Upper lobe of left lung (tissue), 6 donors: Measurements from ENCODE around the gene FAM3A. TPM values are rescaled to one million over a fixed set of nuclear protein-coding genes. Genes with fewer than 3 reads are reported as not detected.
"Not testable (repeated sequence)": the region's sequence is repeated elsewhere in the genome, so short reads cannot be mapped to it uniquely, and the experiment has no call there.

ENCODE experiments used
- ATAC-seq, 2 donors: fragments of 200-7000 bp; cut with Tn5 transposase; one replicate each; pipeline ENCODE4 v1.9.1; 2022; ENCODE audit warnings: mild to moderate bottlenecking in 2 of 2, moderate library complexity in 2 of 2; ENCODE audit not compliant: low FRiP score in 2 of 2
- DNase-seq, 2 donors: peaks; one replicate each; pipeline ENCODE4 v3.0.0-alpha.2; 2019 to 2020
- H3K27ac ChIP-seq, 4 donors: fragments of 200-600 bp; sonication (generic); one replicate each; pipeline ENCODE4 v1.5.1; 2016 to 2019
- H3K27me3 ChIP-seq, 4 donors: fragments of 200-600 bp; sonication (generic); one replicate each; pipeline ENCODE4 v1.5.1; 2017 to 2019
- H3K36me3 ChIP-seq, 4 donors: fragments of 200-600 bp; sonication (generic); one replicate each; pipeline ENCODE4 v1.5.1; 2016 to 2019
- H3K4me1 ChIP-seq, 4 donors: fragments of 200-600 bp; sonication (generic); one replicate each; pipeline ENCODE4 v1.5.1; 2018 to 2019
- H3K4me3 ChIP-seq, 4 donors: fragments of 200-600 bp; sonication (generic); one replicate each; pipeline ENCODE4 v1.5.1; 2017 to 2019; ENCODE audit warnings: mild to moderate bottlenecking in 2 of 4, moderate library complexity in 1 of 4
- H3K9me3 ChIP-seq, 4 donors: fragments of 200-600 bp; sonication (generic); one replicate each; pipeline ENCODE4 v1.5.1; 2018 to 2019
- EP300 ChIP-seq, 4 donors: sonication (generic); formaldehyde crosslinking; IDR thresholded peaks; one replicate each; pipeline ENCODE4 v1.5.1; 2017; ENCODE audit warnings: antibody characterized with exemption in 4 of 4, control low read depth in 2 of 4
- POLR2A ChIP-seq, 4 donors: fragments of 450-650 bp; IDR thresholded peaks; one replicate each; pipeline ENCODE4 v1.5.1; 2016 to 2017; ENCODE audit warnings: antibody characterized with exemption in 4 of 4, mild to moderate bottlenecking in 2 of 4
- POLR2AphosphoS5 ChIP-seq, 2 donors: sonication (generic); formaldehyde crosslinking; IDR thresholded peaks; one replicate each; pipeline ENCODE4 v1.5.1; 2017; ENCODE audit warnings: antibody characterized with exemption in 2 of 2
- WGBS, 2 donors: methylation state at CpG; one replicate each; pipeline ENCODE4 v1.1.5; 2017 to 2018; 5-methylcytosine and 5-hydroxymethylcytosine counted together
- total RNA-seq, 6 donors: library from RNA; depleted of rRNA in 4 of 6; stranded (reverse); fragments of >200 nt in 4 of 6; gene quantifications; one replicate each; pipeline versions ENCODE4 v1.1.0 to v1.2.1, GENCODE V29; 2016 to 2021
- TF ChIP-seq, protein P1 (sequence below), 6 experiments: fragments of 450-650 bp in 4 of 6; fragments of 200-600 bp in 2 of 6; sonication (generic) in 2 of 6; IDR thresholded peaks; one replicate each; pipeline ENCODE4 v1.5.1; 2016 to 2019; ENCODE audit warnings: antibody characterized with exemption in 6 of 6
- donor health status: DM: no; HTN: no; CAD: no; lungs with moderate emphysema.
- donor health status: DM: no; HTN: yes; CAD: no; lungs with severe emphysema.

The FAM3A gene
- total RNA-seq, 6 donors from 2014 or later, result 41.0 to 67.1 (median 49.3) TPM

DNA sequence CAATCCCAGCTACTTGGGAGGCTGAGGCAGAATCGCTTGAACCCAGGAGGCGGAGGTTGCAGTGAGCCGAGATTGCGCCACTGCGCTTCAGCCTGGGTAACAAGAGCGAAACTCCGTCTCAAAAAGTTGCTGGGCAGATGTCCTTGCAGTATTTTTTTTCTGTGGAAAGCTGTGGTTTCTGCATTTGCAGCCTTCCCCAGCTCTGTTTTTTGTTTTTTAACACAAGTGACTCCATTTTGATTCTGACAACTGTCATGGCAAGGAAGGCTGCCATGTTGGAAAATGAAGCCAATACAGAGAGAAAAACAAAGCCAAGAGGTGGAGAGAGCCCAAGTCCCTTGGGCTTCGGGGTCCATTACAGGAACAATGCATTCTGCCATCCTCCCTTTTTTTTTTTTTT is 13.9 kb downstream of the FAM3A start:
- DNase-seq, result no peak
- H3K4me1 ChIP-seq, result no peaks in the 10 kb centered on the region
- H3K36me3 ChIP-seq, result peaks cover 0 to 20% (median 6%) of the 10 kb centered on the region in 4 donors
- no peak overlapping the region for H3K4me3 ChIP-seq
- H3K27ac ChIP-seq, result no peak overlapping the region
- H3K9me3 ChIP-seq, result no peaks in the 10 kb centered on the region
- ATAC-seq, result no peak
- TF ChIP-seq POLR2A (IDR thresholded peaks at IDR 0.05) (no peak), EP300 (IDR thresholded peaks at IDR 0.05) (no peak), POLR2AphosphoS5 (IDR thresholded peaks at IDR 0.05) (no peak)
- TF ChIP-seq, protein P1, sequence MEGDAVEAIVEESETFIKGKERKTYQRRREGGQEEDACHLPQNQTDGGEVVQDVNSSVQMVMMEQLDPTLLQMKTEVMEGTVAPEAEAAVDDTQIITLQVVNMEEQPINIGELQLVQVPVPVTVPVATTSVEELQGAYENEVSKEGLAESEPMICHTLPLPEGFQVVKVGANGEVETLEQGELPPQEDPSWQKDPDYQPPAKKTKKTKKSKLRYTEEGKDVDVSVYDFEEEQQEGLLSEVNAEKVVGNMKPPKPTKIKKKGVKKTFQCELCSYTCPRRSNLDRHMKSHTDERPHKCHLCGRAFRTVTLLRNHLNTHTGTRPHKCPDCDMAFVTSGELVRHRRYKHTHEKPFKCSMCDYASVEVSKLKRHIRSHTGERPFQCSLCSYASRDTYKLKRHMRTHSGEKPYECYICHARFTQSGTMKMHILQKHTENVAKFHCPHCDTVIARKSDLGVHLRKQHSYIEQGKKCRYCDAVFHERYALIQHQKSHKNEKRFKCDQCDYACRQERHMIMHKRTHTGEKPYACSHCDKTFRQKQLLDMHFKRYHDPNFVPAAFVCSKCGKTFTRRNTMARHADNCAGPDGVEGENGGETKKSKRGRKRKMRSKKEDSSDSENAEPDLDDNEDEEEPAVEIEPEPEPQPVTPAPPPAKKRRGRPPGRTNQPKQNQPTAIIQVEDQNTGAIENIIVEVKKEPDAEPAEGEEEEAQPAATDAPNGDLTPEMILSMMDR (IDR thresholded peaks at IDR 0.05), result no peak
- H3K27me3 ChIP-seq, result no peaks in the 10 kb centered on the region
- 82 to 96% methylated on average over 7 to 8 of the region's 8 CpGs for WGBS, 2 donors

DNA sequence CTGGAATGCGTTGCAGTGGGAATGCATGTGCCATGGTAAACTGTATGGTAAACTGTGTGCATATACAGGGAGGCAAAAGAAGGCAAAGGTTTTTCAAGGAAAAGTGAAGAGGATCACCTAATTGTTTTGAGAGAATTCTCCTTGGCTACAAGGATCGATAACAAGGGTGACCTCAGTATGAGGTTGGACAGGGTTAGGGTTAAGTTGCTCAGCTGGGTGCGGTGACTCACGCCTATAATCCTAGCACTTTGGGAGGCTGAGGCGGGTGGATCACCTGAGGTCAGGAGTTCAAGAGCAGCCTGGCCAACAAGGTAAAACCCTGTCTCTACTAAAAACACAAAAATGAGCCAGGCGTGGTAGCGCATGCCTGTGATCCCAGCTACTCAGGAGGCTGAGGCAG is 14.6 kb downstream of the FAM3A start:
- not testable (repeated sequence) for H3K27ac ChIP-seq, ATAC-seq

DNA sequence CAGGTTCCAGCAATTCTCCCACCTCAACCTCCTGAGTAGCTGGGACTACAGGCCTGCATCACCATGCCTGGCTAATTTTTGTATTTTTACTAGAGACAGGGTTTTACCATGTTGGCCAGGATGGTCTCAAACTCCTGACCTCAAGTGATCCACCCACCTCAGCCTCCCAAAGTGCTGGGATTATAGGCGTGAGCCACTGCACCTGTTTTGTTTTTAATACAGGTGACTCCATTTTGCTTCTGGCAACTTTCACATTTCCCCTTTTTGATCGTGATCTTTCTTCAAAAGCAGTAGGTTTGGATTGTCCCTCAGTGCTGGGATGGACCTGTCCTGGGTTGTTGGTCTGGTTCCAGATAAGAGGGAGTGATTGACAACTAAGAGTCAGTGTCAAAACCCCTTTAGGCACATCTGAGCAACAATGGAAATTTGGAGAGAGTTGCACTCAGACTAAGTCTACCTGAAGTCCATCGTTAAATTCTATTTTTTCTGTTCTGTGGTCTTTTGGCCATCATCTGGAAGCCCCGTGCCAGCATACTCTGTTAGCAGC is 19.4 kb downstream of the FAM3A start:
- H3K27me3 ChIP-seq, H3K27ac ChIP-seq, H3K4me1 ChIP-seq, H3K36me3 ChIP-seq, ATAC-seq, H3K9me3 ChIP-seq, DNase-seq, H3K4me3 ChIP-seq: not testable (repeated sequence)
- whole genome bisulfite sequencing, 2 donors, result 69 to 78% methylated on average over 4 of the region's 4 CpGs

More for the DNA sequence above, 14.6 kb downstream of the FAM3A start:
- H3K36me3 ChIP-seq, result peaks cover 0 to 13% (median 2%) of the 10 kb centered on the region in 4 donors
- 84 to 98% methylated on average over 4 to 7 of the region's 7 CpGs for WGBS, 2 donors
- not testable (repeated sequence) for DNase-seq, H3K4me1 ChIP-seq, H3K9me3 ChIP-seq, H3K4me3 ChIP-seq, H3K27me3 ChIP-seq

DNA sequence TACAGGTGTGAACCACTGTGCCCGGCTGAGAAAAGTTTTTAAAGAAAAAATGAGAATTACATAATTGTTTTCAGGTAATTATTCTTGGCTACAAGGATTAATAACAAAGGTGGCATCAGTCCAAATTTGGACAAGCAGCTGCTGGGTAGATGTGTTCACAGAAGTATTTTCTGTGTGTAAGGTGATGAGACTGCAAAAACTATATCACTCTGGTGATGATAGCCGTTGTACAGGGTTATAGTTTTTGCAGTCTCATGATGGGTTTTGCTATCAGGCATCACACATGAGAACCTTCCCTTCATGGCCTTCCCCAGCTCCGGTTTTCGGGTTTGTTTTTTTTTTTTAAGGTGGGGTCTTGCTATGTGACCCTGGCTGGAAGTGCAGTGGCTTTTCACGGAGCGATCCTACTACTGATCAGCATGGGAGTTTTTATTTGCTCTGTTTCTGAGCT is 20.5 kb downstream of the FAM3A start:
- DNase-seq, result no peak
- Histone ChIP-seq H3K4me1 (peaks cover 0 to 7% (median 0%) of the 10 kb centered on the region in 4 donors), H3K4me3 (no peak overlapping the region), H3K9me3 (no peaks in the 10 kb centered on the region), H3K27ac (no peak overlapping the region), H3K27me3 (no peaks in the 10 kb centered on the region), H3K36me3 (no peaks in the 10 kb centered on the region)
- 75 to 78% methylated on average over 6 of the region's 6 CpGs for WGBS, 2 donors
- ATAC-seq, result no peak
- no peak for TF ChIP-seq POLR2AphosphoS5 (IDR thresholded peaks at IDR 0.05)
- no peak for TF ChIP-seq POLR2A (IDR thresholded peaks at IDR 0.05)
- TF ChIP-seq EP300 (IDR thresholded peaks at IDR 0.05), result no peak
- TF ChIP-seq, protein P1 (IDR thresholded peaks at IDR 0.05), result no peak

DNA sequence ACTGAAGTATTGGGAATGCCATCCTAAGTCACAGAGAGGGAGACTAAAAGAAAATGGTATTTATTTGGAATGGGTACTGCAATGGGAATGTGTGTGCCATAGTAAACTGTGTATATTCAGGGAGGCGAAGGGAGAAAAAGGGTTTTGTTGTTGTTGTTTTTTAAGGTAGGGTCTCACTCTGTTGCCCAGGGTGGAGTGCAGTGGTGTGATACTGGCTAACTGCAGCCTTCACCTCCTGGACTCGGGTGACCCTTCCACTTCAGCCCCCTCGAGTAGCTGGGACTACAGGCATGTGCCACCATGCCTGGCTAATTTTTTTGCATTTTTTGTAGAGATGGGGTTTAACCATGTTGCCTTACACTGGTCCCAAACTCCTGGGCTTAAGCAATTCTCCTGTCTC is 21.3 kb downstream of the FAM3A start:
- Histone ChIP-seq H3K27ac (no peak overlapping the region), H3K4me3 (no peak overlapping the region), H3K36me3 (no peaks in the 10 kb centered on the region), H3K9me3 (no peaks in the 10 kb centered on the region), H3K27me3 (no peaks in the 10 kb centered on the region), H3K4me1 (peaks cover 0 to 11% (median 0%) of the 10 kb centered on the region in 4 donors)
- DNase-seq (no peak), ATAC-seq (no peak)
- 70 to 86% methylated on average over 3 of the region's 3 CpGs for WGBS, 2 donors
- TF ChIP-seq, protein P1 (IDR thresholded peaks at IDR 0.05), result no peak
- TF ChIP-seq POLR2AphosphoS5 (IDR thresholded peaks at IDR 0.05) (no peak), EP300 (IDR thresholded peaks at IDR 0.05) (no peak), POLR2A (IDR thresholded peaks at IDR 0.05) (no peak)
